Activated CD4-positive, alpha-beta T cell treated with anti-CD3 and anti-CD28 coated beads, Interleukin-2, amount 50 U/mL, for 24 hours (primary cell): ENCODE data around the gene HES3.

ENCODE experiments used
- DNase-seq, 2 donors: peaks; one replicate each; pipeline ENCODE4 v3.0.0-alpha.2; 2020; ENCODE audit warnings: low read depth in 1 of 2, low spot score in 1 of 2

Gene HES3

GRCh38 chr1:6276811-6277555 is 33.0 kb downstream of the HES3 start:
- no peak for DNase-seq

GRCh38 chr1:6278263-6278662 is 34.3 kb downstream of the HES3 start:
- no peak for DNase-seq

- no peak for DNase-seq
Measured at GRCh38 chr1:6279066-6279465, 35.1 kb downstream of the HES3 start.

GRCh38 chr1:6279613-6280383 is 35.8 kb downstream of the HES3 start:
- no peak for DNase-seq

GRCh38 chr1:6280761-6281451 is 36.9 kb downstream of the HES3 start:
- DNase-seq: no peak

DNA sequence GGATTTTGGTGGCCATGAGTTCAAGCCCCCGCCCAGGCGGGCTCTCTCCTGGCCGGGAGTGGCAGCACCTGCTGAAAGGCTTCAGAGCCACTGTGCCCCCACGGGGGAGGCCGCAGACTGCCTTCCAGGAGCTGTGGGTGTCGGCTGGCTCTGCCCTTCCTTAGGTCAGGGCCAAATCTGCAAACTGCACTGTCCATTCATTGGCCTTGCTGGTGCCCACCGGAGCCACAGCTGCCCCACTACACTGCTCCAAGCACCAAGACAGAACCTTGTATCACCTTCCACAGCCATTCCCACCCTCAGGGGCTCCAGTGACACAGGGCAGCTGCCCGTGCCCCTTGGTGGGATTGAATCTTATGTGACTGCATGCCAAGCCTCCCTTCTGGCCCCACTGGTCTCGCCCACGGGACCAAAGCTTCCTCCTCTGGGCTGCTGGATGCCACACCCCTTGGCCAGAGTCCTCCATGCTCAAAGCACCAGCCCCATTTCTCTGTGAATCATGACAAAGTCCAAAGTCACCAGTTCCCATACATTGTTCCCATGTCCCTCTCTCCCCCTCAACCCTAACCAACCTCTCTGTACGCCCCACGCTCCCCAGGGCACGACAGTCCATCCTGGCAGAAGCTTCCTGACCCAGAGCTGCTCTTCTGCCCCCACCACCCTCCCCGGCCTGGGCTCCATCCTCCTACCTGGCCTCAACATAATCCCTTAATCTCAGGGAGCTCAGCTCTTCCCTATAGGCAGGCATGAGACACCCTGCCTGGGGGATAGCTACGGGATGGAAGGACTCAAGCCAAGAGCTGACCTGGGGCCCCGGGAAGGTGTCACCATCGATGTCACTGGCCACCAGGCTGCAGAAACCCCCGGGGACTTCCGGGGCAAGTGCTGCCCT is 37.8 kb downstream of the HES3 start:
- no peak for DNase-seq

DNA sequence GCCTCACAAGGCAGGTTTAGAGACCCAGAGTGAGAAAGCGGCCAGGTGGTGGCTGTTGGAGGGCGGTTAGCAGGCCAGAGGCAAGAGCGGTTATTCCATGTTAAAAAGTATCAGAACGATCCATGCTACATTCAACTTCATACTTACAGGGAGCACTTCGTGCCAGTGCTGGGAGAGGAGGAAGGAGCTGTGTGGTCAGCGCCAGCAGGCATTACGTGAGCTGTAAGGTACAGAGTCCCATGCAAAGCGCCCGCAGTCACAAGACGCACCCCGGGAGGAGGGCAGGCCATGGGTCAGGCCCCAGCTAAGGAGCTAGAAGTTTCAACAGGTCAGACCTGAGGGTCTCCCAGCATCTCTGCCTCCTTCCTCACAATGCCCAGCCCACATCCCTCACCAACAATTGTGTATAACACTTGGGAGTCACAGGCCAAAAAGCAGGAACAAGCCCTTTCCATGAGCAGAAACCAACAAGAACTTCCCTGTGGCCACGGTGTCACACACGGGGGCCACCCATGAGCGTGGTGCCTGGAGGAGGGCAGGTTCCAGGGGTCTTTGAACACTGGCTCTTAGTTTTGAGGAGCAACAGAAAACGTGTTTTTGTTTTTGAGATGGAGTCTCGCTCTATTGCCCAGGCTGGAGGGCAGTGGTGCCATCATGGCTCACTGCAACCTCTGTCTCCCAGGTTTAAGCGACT is 38.7 kb downstream of the HES3 start:
- no peak for DNase-seq

DNA sequence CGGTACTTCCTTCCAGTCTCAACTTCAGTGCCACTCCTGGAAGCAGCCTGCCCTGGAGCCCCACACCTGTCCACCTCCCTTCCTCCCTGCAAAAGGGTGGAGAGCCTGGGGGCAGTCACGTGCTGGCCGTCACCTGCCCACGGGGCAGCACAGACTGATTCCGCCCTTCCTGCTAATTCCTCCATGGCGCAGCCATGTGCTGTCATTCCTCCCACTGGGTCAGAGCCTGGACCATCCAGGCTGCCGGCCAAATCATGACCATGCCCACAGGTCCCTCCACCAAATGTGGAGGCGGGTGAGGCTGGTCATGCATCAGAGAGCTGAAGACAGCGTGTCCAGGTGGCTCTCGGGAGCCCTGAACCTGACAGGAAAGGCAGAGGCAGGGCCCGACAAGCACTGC is 41.4 kb downstream of the HES3 start:
- DNase-seq: no peak

DNA sequence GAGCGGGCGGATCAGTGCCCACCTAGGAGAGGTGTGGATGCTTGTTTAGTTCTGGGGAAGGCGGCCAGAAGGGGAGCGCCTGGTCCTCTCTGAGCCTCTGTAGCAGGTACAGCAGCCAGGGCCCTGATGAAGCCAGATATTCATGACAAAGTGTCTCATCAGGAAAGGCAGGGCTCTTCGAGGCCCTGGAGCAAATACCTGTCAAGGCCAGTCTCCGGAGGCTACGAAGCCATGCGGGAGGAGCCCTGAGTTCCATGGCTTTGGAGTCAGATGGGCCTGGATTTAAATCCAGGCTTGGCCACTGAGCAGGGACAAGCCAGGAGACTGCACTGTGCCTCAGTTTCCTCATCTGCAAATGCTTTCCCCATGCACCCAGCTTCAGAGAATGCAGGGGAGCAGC is 42.3 kb downstream of the HES3 start:
- DNase-seq: no peak

- DNase-seq: no peak
Measured at GRCh38 chr1:6287029-6287428, 43.0 kb downstream of the HES3 start.

GRCh38 chr1:6287431-6287886 is 43.5 kb downstream of the HES3 start:
- no peak for DNase-seq

DNA sequence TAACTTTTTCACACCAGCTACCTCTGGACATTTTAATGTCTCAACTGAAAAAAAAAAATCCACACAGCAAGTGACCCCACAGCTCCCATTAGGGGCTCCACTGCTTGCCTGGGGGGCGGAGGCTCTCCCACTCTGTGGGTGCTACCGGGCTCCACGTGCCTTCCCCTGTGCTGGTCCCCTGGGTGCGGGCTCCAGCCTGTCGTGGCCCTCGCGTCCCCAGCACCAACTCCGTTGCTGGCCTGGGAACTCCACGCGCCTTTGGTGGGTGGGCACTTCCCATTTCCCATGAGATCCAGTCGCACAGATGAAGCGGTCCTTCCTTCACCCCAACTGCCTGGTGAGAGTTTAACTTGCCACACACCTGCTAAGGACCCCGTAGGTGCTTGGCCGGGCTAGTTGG is 44.0 kb downstream of the HES3 start:
- DNase-seq: no peak

- DNase-seq: no peak
Measured at GRCh38 chr1:6288665-6289064, 44.7 kb downstream of the HES3 start.

- DNase-seq: no peak
Measured at GRCh38 chr1:6292102-6292501, 48.1 kb downstream of the HES3 start.

- no peak for DNase-seq
Measured at GRCh38 chr1:6294080-6294889, 50.3 kb downstream of the HES3 start.

GRCh38 chr1:6294890-6295556 is 51.0 kb downstream of the HES3 start:
- DNase-seq: no peak
